Aorta (tissue), 5 donors: ENCODE results near the gene TMEM63C. TPM values are rescaled to one million over a fixed set of nuclear protein-coding genes. Genes with fewer than 3 reads are reported as not detected.

Experiments
- ATAC-seq: fragments of 200-7000 bp; cut with Tn5 transposase; one replicate; pipeline ENCODE4 v1.9.1; 2022; ENCODE audit warnings: moderate library complexity; ENCODE audit not compliant: low FRiP score
- DNase-seq, 2 donors: peaks; one replicate each; pipeline ENCODE4 v3.0.0-alpha.2; 2020
- H3K27ac ChIP-seq, 2 donors: one replicate each; pipeline ENCODE4 v1.5.1; 2013; ENCODE audit warnings: low read length in 2 of 2, mild to moderate bottlenecking in 2 of 2, moderate library complexity in 2 of 2, control low read depth in 1 of 2, inconsistent platforms in 1 of 2, low read depth in 1 of 2
- H3K27me3 ChIP-seq, 2 donors: one replicate each; pipeline ENCODE4 v1.6.1; 2013; ENCODE audit warnings: control low read depth in 1 of 2, low read length in 1 of 2, mild to moderate bottlenecking in 1 of 2, moderate library complexity in 1 of 2; ENCODE audit not compliant: insufficient read depth in 2 of 2, control insufficient read depth in 1 of 2
- H3K36me3 ChIP-seq, 2 donors: one replicate each; pipeline ENCODE4 v1.6.1; 2013; ENCODE audit warnings: control low read depth in 1 of 2, low read length in 1 of 2, mild to moderate bottlenecking in 1 of 2; ENCODE audit not compliant: insufficient read depth in 2 of 2, control insufficient read depth in 1 of 2
- H3K4me1 ChIP-seq, 2 donors: one replicate each; pipeline ENCODE4 v1.6.1; 2013; ENCODE audit warnings: low read length in 2 of 2, control low read depth in 1 of 2, mild to moderate bottlenecking in 1 of 2, moderate library complexity in 1 of 2; ENCODE audit not compliant: insufficient read depth in 2 of 2, control insufficient read depth in 1 of 2
- H3K4me3 ChIP-seq, 2 donors: one replicate each; pipeline ENCODE4 v1.5.1; 2013; ENCODE audit warnings: low read length in 2 of 2, control low read depth in 1 of 2, mild to moderate bottlenecking in 1 of 2
- H3K9me3 ChIP-seq: one replicate; pipeline ENCODE4 v1.6.1; 2013; ENCODE audit warnings: mild to moderate bottlenecking, low read length; ENCODE audit not compliant: control insufficient read depth
- WGBS, 2 donors: extraction: QIAGEN DNeasy Blood & Tissue Kit; methylation state at CpG; one replicate each; pipeline ENCODE4 v1.1.7; 2013; 5-methylcytosine and 5-hydroxymethylcytosine counted together
- intact Hi-C, 2 donors: fragments of 100-400 bp; cut with DNase I; formaldehyde crosslinking; loops; one replicate each; pipeline versions ENCODE4 v1.14.2 to v1.15.0; 2022
- polyA plus RNA-seq, 2 donors: library from polyadenylated mRNA; stranded (reverse); fragments of 200-250 nt; gene quantifications; one replicate each; pipeline ENCODE4 v1.2.3, GENCODE V29; 2013
- total RNA-seq, 2 donors: library from RNA; stranded (reverse); fragmentation: NEBNext Ultra II Directional; extraction: Animal tissue kit (Norgen Biotek cat#: 25700); gene quantifications; one replicate each; pipeline ENCODE4 v1.2.1, GENCODE V29; 2021
- donor health status: healthy with polysubstance abuse.
- donor health status: Bipolar disorder and iron deficiency.
- donor health status: DM: no; HTN: no; CAD: no.
- donor health status: DM: no; HTN: no; CAD: no.
- donor health status: DM: yes; HTN: yes; CAD: no.

TMEM63C gene
- total and polyA plus RNA-seq, 4 donors, result 0.06 to 0.26 (median 0.13) TPM; not detected in 1

DNA sequence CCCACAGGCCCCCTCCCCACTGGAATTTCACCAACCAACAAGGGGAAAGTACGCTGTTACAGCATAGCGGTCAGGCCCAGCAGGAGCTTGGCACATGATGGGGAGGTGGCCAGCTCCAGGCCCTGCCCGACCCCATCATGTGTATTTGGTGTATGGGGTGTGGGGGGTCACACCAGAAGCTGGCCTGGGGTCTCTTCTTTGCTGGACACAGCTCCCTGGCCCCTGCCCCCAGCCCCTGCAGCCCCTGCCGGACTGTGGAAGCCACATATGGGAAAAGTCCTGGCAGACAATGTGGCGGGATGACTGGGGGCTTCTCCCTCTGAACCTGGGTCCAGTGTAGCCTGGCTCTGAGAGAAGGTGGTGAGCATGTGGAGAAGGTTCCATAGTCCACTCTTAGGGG lies 77.0 kb downstream of the TMEM63C start:
- no peaks in the 10 kb centered on the region for H3K36me3 ChIP-seq
- intact Hi-C loops, result no loop called here
- no peaks in the 10 kb centered on the region for H3K27me3 ChIP-seq
- H3K4me1 ChIP-seq, result no peaks in the 10 kb centered on the region
- ATAC-seq (no peak), DNase-seq (no peak)
- H3K4me3 ChIP-seq, result no peak overlapping the region
- no peak overlapping the region for H3K27ac ChIP-seq
- no peaks in the 10 kb centered on the region for H3K9me3 ChIP-seq
- WGBS, 2 donors, result 86 to 92% methylated on average over 5 of the region's 5 CpGs

DNA sequence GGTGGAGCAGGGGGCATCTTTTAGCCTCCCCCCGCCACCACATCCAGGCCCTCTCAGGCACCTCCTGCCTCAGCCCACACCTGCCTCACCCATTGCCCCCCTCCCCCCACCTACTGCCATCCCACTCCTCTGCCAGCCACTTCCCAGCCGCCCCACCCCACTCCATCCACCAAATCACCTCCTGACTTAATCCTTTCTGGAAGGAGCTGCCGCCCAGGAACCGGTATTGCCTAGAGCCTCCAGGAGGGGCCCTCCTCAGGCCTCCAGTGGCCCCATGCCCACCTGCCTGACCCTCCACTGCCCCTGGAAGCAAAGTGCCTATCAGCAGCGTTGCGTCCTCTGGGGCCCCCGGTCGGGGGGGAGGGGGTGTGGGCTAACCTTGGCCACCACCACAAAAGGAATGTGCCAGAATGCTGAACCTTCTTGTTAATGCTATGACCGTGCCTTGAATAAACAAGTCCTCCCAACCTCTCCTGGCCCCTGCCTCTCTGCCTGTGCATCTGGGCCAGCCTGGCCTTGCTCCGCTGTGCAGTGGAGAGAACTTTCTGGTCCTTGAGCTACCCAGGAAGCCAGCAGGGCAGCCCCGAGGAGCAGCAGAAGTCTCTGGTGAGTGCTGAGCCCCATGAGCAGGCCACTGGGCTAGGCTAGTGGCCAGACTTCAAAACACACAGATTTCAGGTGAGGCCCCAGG lies 77.6 kb downstream of the TMEM63C start:
- WGBS, 2 donors, result 49 to 55% methylated on average over 11 of the region's 11 CpGs
- H3K27me3 ChIP-seq, result no peaks in the 10 kb centered on the region
- no peaks in the 10 kb centered on the region for H3K36me3 ChIP-seq
- H3K9me3 ChIP-seq, result no peaks in the 10 kb centered on the region
- H3K4me3 ChIP-seq, result no peak overlapping the region
- H3K4me1 ChIP-seq, result no peaks in the 10 kb centered on the region
- ATAC-seq, result no peak
- DNase-seq, result no peak
- H3K27ac ChIP-seq, result no peak overlapping the region
- intact Hi-C loops, result no loop called here

DNA sequence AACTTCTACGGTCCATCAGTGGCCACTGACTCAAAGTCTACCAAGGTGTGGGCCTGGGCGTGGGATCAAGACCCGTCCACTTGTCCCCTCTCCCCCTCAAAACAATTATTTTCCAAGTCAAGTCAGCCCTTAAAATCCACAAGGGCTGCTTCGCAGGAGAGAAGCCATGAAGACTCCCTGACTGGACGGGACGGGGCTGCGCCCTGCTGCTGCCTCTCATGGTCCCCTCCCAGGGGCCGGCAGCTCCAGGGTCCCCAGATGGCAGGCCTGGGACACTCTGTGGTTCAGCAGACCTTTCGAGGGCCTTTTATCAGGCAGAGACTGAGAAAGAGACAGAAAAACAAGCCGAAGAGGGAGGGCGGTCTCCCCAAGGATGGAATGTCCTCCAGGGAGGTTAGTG lies 78.6 kb downstream of the TMEM63C start:
- Histone ChIP-seq H3K4me1 (no peaks in the 10 kb centered on the region), H3K4me3 (no peak overlapping the region), H3K36me3 (no peaks in the 10 kb centered on the region), H3K27me3 (no peaks in the 10 kb centered on the region), H3K9me3 (no peaks in the 10 kb centered on the region), H3K27ac (no peak overlapping the region)
- ATAC-seq (no peak), DNase-seq (no peak)
- 78 to 82% methylated on average over 11 of the region's 11 CpGs for WGBS, 2 donors
- intact Hi-C loops, result no loop called here

DNA sequence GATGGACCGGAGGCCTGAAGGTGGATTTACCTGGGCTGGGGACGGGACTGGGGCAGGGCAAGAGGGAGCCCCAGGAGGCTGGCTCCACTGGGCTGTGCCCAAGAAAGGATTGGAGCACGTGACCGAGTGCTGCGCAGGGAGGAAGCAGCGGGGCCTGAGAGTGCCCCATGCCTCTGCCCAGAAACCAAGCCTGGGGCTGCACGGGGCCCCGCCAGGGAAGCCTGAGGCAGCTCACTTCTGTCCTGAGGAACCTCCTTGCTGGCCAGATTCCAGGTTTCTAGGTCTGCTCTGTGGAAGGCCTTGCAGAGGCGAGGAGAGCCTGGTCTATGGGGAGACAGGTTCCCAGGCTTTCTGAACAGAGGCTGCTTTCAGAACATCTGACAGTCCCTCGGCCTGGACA lies 79.0 kb downstream of the TMEM63C start:
- H3K36me3 ChIP-seq, result no peaks in the 10 kb centered on the region
- no peak overlapping the region for H3K27ac ChIP-seq
- H3K9me3 ChIP-seq, result no peaks in the 10 kb centered on the region
- H3K4me1 ChIP-seq, result no peaks in the 10 kb centered on the region
- H3K4me3 ChIP-seq, result no peak overlapping the region
- no peak for DNase-seq
- intact Hi-C loops, result no loop called here
- 39 to 50% methylated on average over 10 of the region's 10 CpGs for WGBS, 2 donors
- no peak for ATAC-seq
- no peaks in the 10 kb centered on the region for H3K27me3 ChIP-seq

DNA sequence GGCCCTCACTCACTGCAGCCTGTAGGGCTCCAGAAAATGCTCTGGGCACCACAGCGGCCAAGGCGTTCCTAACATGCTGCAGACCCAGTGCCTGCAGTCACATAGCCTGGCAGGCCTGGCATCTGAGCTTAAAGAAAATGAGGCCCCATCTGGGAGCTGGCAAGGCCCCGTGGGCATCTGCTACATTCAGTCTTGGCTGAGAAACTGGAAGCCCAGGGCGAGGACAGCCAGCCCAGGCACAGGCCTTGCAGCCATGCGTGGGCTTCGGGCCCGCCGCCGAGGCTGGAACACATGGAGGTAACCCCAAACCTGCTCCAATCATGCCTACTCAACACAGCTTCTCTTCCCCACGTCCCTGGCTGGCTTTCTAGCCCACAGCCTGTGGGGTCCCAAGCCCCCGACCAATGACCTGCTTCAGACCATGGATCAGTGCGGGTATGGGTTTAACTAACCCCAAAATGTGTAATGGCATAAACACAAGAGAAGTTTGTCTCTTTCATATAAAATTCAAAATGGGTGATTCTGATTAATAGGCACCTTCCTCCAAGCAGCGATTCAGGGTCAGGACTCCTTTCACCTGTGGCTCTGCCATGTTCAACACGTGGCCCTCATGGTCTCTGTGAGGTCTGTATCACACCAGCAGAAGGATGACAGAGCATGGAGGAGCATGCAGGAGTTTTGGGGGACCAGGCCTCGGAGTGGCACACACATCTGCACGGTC lies 83.0 kb downstream of the TMEM63C start:
- Histone ChIP-seq H3K27me3 (peaks cover 0 to 5% of the 10 kb centered on the region in 2 donors), H3K36me3 (no peaks in the 10 kb centered on the region), H3K4me1 (no peaks in the 10 kb centered on the region), H3K27ac (no peak overlapping the region), H3K4me3 (no peak overlapping the region), H3K9me3 (peaks cover 9% of the 10 kb centered on the region)
- DNase-seq, result no peak
- 81 to 84% methylated on average over 16 of the region's 16 CpGs for WGBS, 2 donors
- intact Hi-C loops, result no loop called here
- ATAC-seq, result no peak

DNA sequence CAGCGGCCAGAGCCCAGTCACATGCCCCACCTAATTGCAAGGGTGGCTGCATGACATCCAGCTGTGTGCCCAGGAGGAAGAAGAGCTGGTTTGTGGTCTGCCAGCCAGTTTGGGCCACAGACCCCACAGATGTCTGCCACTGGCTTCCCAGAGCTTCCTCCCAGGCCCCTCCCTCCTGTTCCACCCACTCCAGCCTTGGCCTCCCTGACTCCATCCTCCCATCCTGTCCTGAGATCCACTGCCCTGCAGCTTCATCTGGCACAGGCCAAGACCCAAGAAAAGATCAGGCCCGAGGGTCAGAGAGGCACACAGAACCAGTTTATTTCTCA lies 83.6 kb downstream of the TMEM63C start:
- intact Hi-C loops, result no loop called here

DNA sequence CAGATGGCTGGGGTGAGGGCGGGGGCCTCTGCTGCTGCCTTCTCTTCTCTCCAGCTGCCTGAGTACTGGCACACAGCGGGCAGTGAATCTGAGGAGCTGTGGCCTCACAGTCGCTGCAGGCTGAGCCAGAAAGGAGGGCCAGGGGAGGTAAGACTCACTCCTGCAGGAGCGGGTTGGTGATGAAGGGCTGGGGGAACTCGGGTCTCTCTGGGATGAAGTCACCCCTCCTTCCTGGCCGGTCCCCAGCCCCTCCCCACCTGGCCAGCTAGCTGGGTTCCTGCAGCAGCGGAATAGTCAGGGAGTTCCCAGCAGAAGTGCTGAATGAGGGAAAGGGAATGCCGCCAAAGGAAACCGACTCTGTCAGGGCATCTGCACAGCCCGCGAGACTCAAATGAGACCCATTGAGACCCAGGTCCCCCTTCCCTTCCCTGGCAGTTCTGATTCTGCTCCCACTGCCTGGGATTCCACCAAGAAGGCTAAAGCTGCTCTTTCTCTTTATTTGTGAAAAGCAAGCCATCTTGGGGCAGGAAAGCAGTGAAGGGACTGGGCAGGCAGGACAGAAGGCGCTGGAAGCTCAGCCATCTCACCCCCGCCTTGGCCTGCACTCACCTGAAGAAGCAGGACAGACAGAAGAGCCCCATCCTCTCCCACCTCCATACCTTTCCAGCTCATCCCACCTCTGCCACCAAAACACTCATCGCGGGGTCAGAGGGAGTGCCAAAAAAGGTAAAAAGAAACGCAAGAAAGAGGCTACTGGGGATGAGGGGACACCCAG lies 84.2 kb downstream of the TMEM63C start:
- no peaks in the 10 kb centered on the region for H3K36me3 ChIP-seq
- DNase-seq (no peak), ATAC-seq (no peak)
- peaks cover 9% of the 10 kb centered on the region for H3K9me3 ChIP-seq
- 54 to 62% methylated on average over 16 of the region's 16 CpGs for WGBS, 2 donors
- H3K27me3 ChIP-seq, result peaks cover 0 to 5% of the 10 kb centered on the region in 2 donors
- H3K4me3 ChIP-seq, result no peak overlapping the region
- intact Hi-C loops, result no loop called here
- no peaks in the 10 kb centered on the region for H3K4me1 ChIP-seq
- H3K27ac ChIP-seq, result no peak overlapping the region

More for the DNA sequence above, 83.6 kb downstream of the TMEM63C start:
- ATAC-seq, result no peak
- 70 to 82% methylated on average over 2 of the region's 2 CpGs for WGBS, 2 donors
- peaks cover 0 to 5% of the 10 kb centered on the region in 2 donors for H3K27me3 ChIP-seq
- no peaks in the 10 kb centered on the region for H3K36me3 ChIP-seq
- H3K9me3 ChIP-seq, result peaks cover 9% of the 10 kb centered on the region
- H3K4me3 ChIP-seq, result no peak overlapping the region
- DNase-seq, result no peak
- no peaks in the 10 kb centered on the region for H3K4me1 ChIP-seq
- no peak overlapping the region for H3K27ac ChIP-seq

DNA sequence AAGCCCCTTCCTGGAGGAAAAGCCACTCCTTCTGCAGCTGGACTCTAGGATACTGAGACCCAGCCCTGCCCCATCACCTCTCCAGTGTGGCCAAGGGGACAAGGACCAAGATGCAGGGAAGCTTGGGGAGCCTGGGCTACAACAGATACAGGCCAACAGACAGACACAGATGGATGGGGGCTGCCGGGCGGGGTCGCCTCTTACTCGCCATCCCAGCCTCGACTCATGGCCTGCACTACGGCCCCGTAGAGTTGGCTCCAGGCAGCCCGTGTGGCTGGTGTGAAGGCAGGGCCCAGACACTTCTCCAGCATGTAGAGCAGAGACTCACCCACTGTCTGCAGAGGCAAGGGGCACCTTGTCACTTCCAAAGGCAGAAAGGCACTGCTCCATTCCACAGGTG lies 84.7 kb downstream of the TMEM63C start:
- peaks cover 9% of the 10 kb centered on the region for H3K9me3 ChIP-seq
- peaks cover 0 to 5% of the 10 kb centered on the region in 2 donors for H3K27me3 ChIP-seq
- H3K27ac ChIP-seq, result no peak overlapping the region
- H3K36me3 ChIP-seq, result no peaks in the 10 kb centered on the region
- no peak for ATAC-seq
- DNase-seq, result no peak
- WGBS, 2 donors, result 81 to 85% methylated on average over 8 of the region's 8 CpGs
- no peaks in the 10 kb centered on the region for H3K4me1 ChIP-seq
- intact Hi-C loops, result no loop called here
- H3K4me3 ChIP-seq, result no peak overlapping the region
